GM18498 (cell line): ENCODE data around the gene ADCYAP1.

ENCODE experiments used
- ATAC-seq: cut with Tn5 transposase; IDR thresholded peaks from one replicate; pipeline ENCODE4 v1.9.1; 2021; ENCODE audit warnings: mild to moderate bottlenecking, moderate library complexity; ENCODE audit not compliant: unreplicated experiment

Gene ADCYAP1

DNA sequence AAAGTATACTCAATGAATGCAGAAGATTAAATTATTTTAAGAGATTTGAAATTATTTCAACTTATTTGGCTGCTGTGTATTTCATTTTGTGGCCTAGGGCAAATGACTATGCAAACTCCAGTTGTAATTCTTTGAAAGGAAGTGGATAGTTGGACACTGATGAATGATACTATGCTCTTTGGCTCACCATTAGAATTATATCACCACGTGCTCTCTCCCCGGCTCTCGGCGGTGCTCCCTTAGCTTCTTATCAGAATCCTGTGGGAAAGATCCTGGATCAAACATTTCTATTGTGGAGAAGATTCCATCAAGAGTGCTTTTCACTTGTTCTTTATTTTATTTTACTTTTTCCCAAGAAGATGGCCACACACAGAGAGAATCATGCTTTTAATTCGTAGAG lies 55.2 kb downstream of the ADCYAP1 start:
- ATAC-seq = no peak
